Activated CD8-positive, alpha-beta memory T cell treated with anti-CD3 and anti-CD28 coated beads, Interleukin-2, amount 50 U/mL, for 24 hours (primary cell): ENCODE measurements around the gene DMRT3.

Source experiments
- DNase-seq: peaks from one replicate; pipeline ENCODE4 v3.0.0-alpha.2; 2020; ENCODE audit errors: extremely low read depth

The DMRT3 gene

GRCh38 chr9:970151-970996 is 6.1 kb upstream of the DMRT3 start:
- DNase-seq: no peak

GRCh38 chr9:971901-972500 is 4.5 kb upstream of the DMRT3 start:
- DNase-seq: no peak

- DNase-seq: no peak
Observed at GRCh38 chr9:972501-973294, 3.8 kb upstream of the DMRT3 start.

GRCh38 chr9:973295-973834 is 3.1 kb upstream of the DMRT3 start:
- DNase-seq: no peak

GRCh38 chr9:974031-974995 is 2.1 kb upstream of the DMRT3 start:
- no peak for DNase-seq

GRCh38 chr9:974996-975739 is 1.3 kb upstream of the DMRT3 start:
- no peak for DNase-seq

GRCh38 chr9:975740-976257 is 656 bp upstream of the DMRT3 start:
- no peak for DNase-seq

GRCh38 chr9:976943-977837 is 735 bp downstream of the DMRT3 start:
- no peak for DNase-seq

- DNase-seq: no peak
Observed at GRCh38 chr9:977838-978830, 1.7 kb downstream of the DMRT3 start.

- DNase-seq: no peak
Observed at GRCh38 chr9:979983-980382, 3.5 kb downstream of the DMRT3 start.

- DNase-seq: no peak
Observed at GRCh38 chr9:980640-981039, 4.2 kb downstream of the DMRT3 start.

- DNase-seq: no peak
Observed at GRCh38 chr9:981491-981898, 5.0 kb downstream of the DMRT3 start.

GRCh38 chr9:982394-983230 is 6.2 kb downstream of the DMRT3 start:
- DNase-seq: no peak

- no peak for DNase-seq
Observed at GRCh38 chr9:994005-994404, 17.6 kb downstream of the DMRT3 start.

- DNase-seq: no peak
Observed at GRCh38 chr9:995192-995591, 18.7 kb downstream of the DMRT3 start.

GRCh38 chr9:995781-996180 is 19.3 kb downstream of the DMRT3 start:
- DNase-seq: no peak
